Suprapubic skin (tissue), 4 donors: ENCODE data around the gene GAK. TPM values are rescaled to one million over a fixed set of nuclear protein-coding genes. Genes with fewer than 3 reads are reported as not detected.

Source experiments
- DNase-seq, 2 donors: peaks; one replicate each; pipeline ENCODE4 v3.0.0-alpha.2; 2019; ENCODE audit warnings: low spot score in 2 of 2
- H3K27ac ChIP-seq: fragments of 200-600 bp; sonication (generic); one replicate; pipeline ENCODE4 v1.5.1; 2019
- H3K27me3 ChIP-seq: fragments of 200-600 bp; sonication (generic); one replicate; pipeline ENCODE4 v1.5.1; 2019
- H3K36me3 ChIP-seq: fragments of 200-600 bp; sonication (generic); one replicate; pipeline ENCODE4 v1.5.1; 2019
- H3K4me1 ChIP-seq: fragments of 200-600 bp; sonication (generic); one replicate; pipeline ENCODE4 v1.5.1; 2019
- H3K4me3 ChIP-seq: fragments of 200-600 bp; sonication (generic); one replicate; pipeline ENCODE4 v1.5.1; 2019; ENCODE audit warnings: mild to moderate bottlenecking
- H3K9me3 ChIP-seq: fragments of 200-600 bp; sonication (generic); one replicate; pipeline ENCODE4 v1.5.1; 2019
- CTCF ChIP-seq, 2 donors: fragments of 200-600 bp in 1 of 2; fragments of 450-650 bp in 1 of 2; sonication (generic) in 1 of 2; IDR thresholded peaks; one replicate each; pipeline ENCODE4 v1.5.1; 2016 to 2019; ENCODE audit warnings: antibody characterized with exemption in 2 of 2, mild to moderate bottlenecking in 1 of 2, moderate library complexity in 1 of 2
- EP300 ChIP-seq: sonication (generic); formaldehyde crosslinking; IDR thresholded peaks from one replicate; pipeline ENCODE4 v1.6.1; 2017; ENCODE audit warnings: antibody characterized with exemption
- POLR2A ChIP-seq, 2 donors: fragments of 450-650 bp; IDR thresholded peaks; one replicate each; pipeline ENCODE4 v1.6.1; 2017; ENCODE audit warnings: antibody characterized with exemption in 2 of 2, mild to moderate bottlenecking in 2 of 2, moderate library complexity in 2 of 2
- POLR2AphosphoS5 ChIP-seq, 3 donors: sonication (generic); formaldehyde crosslinking; IDR thresholded peaks; one replicate each; pipeline ENCODE4 v1.6.1; 2017; ENCODE audit warnings: antibody characterized with exemption in 3 of 3
- WGBS: methylation state at CpG from one replicate; pipeline ENCODE4 v1.1.5; 2018; 5-methylcytosine and 5-hydroxymethylcytosine counted together
- total RNA-seq, 4 donors: library from RNA; depleted of rRNA; stranded (reverse); fragments of >200 nt; gene quantifications; one replicate each; pipeline ENCODE4 v1.1.0, GENCODE V29; 2016

GAK gene
- total RNA-seq, 4 donors from 2014 or later = 108 to 166 (median 132) TPM

GRCh38 chr4:903066-904046, 28.8 kb downstream of the GAK start:
- WGBS = 87% methylated on average over 35 of the region's 42 CpGs
- Histone ChIP-seq H3K27me3 (no peaks in the 10 kb centered on the region), H3K27ac (no peak overlapping the region), H3K4me1 (no peaks in the 10 kb centered on the region), H3K36me3 (peaks cover 39% of the 10 kb centered on the region), H3K4me3 (no peak overlapping the region), H3K9me3 (no peaks in the 10 kb centered on the region)
- TF ChIP-seq EP300 (no peak), POLR2AphosphoS5 (IDR thresholded peaks at IDR 0.05) (no peak), CTCF (IDR thresholded peaks at IDR 0.05) (no peak), POLR2A (IDR thresholded peaks at IDR 0.05) (no peak)
- no peak for DNase-seq

GRCh38 chr4:901192-901910, 30.8 kb downstream of the GAK start:
- TF ChIP-seq CTCF (IDR thresholded peaks at IDR 0.05) = no peak
- TF ChIP-seq POLR2AphosphoS5 (IDR thresholded peaks at IDR 0.05) = no peak
- TF ChIP-seq POLR2A (IDR thresholded peaks at IDR 0.05) = no peak
- no peak for TF ChIP-seq EP300
- Histone ChIP-seq H3K27ac (no peak overlapping the region), H3K9me3 (no peaks in the 10 kb centered on the region), H3K4me1 (no peaks in the 10 kb centered on the region), H3K36me3 (peaks cover 59% of the 10 kb centered on the region), H3K4me3 (no peak overlapping the region), H3K27me3 (no peaks in the 10 kb centered on the region)
- 91% methylated on average over 21 of the region's 28 CpGs for WGBS
- DNase-seq = no peak

GRCh38 chr4:900721-901120, 31.4 kb downstream of the GAK start:
- 92% methylated on average over 6 of the region's 6 CpGs for WGBS
- TF ChIP-seq EP300 (no peak), POLR2A (IDR thresholded peaks at IDR 0.05) (no peak), CTCF (IDR thresholded peaks at IDR 0.05) (no peak), POLR2AphosphoS5 (IDR thresholded peaks at IDR 0.05) (no peak)
- peaks cover 65% of the 10 kb centered on the region for H3K36me3 ChIP-seq

GRCh38 chr4:900073-900472, 32.0 kb downstream of the GAK start:
- Histone ChIP-seq H3K27ac (no peak overlapping the region), H3K9me3 (no peaks in the 10 kb centered on the region), H3K4me1 (no peaks in the 10 kb centered on the region), H3K27me3 (no peaks in the 10 kb centered on the region), H3K4me3 (no peak overlapping the region), H3K36me3 (peaks cover 72% of the 10 kb centered on the region)
- 89% methylated on average over 22 of the region's 26 CpGs for WGBS
- DNase-seq = no peak
- TF ChIP-seq POLR2A (IDR thresholded peaks at IDR 0.05) = no peak
- TF ChIP-seq CTCF (IDR thresholded peaks at IDR 0.05) = no peak
- no peak for TF ChIP-seq POLR2AphosphoS5 (IDR thresholded peaks at IDR 0.05)
- no peak for TF ChIP-seq EP300

More at GRCh38 chr4:900721-901120, 31.4 kb downstream of the GAK start:
- H3K27me3 ChIP-seq = no peaks in the 10 kb centered on the region
- no peak overlapping the region for H3K27ac ChIP-seq
- no peaks in the 10 kb centered on the region for H3K4me1 ChIP-seq
- DNase-seq = no peak
- no peaks in the 10 kb centered on the region for H3K9me3 ChIP-seq
- H3K4me3 ChIP-seq = no peak overlapping the region

- TF ChIP-seq CTCF (IDR thresholded peaks at IDR 0.05) (no peak), EP300 (no peak), POLR2AphosphoS5 (IDR thresholded peaks at IDR 0.05) (no peak), POLR2A (IDR thresholded peaks at IDR 0.05) (no peak)
- Histone ChIP-seq H3K27me3 (no peaks in the 10 kb centered on the region), H3K4me3 (no peak overlapping the region), H3K27ac (no peak overlapping the region), H3K4me1 (no peaks in the 10 kb centered on the region), H3K9me3 (no peaks in the 10 kb centered on the region), H3K36me3 (peaks cover 76% of the 10 kb centered on the region)
- WGBS = 95% methylated on average over 11 of the region's 12 CpGs
- DNase-seq = no peak
Measured at GRCh38 chr4:899556-899906, 32.6 kb downstream of the GAK start.
